ENCODE results near the gene ANKUB1.

Gene ANKUB1

DNA sequence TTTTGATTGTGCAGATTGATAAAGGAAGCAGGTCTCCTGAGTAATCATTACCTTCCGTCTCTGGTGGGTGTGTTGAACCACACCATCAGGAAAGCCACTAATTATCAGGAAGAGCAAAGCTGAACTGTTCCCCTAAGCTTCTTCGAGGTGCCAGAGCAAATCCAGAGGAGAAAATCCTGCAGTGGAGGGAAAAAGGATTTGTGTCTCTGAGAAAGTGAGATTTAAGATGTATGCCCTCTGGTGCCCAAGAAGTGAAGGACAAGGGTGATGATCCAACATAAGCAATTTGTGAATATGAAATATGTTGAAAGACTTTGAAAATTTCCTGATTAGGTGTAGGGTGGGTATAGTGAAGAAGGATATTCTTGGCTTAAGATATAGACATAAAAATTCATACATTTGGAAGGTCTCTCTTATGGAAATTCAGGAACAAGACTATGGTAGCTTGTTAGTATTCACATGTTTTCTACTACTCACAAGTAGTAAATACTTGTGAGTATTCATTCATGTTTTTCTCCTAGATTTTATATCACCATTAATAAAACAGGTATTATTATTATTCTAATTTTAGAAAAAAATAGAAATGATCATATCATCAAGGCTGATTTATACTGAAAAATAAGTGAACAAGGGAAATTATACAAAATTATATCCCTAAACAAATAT, 74.8 kb downstream of the ANKUB1 start:
- no peak overlapping the region for H3K4me3 ChIP-seq (replicated peaks in 1 of 2; ENCODE audit: low read depth in 2 of 2, low read length in 2 of 2)
- peak; percentile 90 to 92 for DNase-seq (ENCODE audit: low read depth in 2 of 2)
- TF ChIP-seq, protein P1, sequence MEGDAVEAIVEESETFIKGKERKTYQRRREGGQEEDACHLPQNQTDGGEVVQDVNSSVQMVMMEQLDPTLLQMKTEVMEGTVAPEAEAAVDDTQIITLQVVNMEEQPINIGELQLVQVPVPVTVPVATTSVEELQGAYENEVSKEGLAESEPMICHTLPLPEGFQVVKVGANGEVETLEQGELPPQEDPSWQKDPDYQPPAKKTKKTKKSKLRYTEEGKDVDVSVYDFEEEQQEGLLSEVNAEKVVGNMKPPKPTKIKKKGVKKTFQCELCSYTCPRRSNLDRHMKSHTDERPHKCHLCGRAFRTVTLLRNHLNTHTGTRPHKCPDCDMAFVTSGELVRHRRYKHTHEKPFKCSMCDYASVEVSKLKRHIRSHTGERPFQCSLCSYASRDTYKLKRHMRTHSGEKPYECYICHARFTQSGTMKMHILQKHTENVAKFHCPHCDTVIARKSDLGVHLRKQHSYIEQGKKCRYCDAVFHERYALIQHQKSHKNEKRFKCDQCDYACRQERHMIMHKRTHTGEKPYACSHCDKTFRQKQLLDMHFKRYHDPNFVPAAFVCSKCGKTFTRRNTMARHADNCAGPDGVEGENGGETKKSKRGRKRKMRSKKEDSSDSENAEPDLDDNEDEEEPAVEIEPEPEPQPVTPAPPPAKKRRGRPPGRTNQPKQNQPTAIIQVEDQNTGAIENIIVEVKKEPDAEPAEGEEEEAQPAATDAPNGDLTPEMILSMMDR (IDR thresholded peaks at IDR 0.05; ENCODE audit: low read depth, low read length): peak; percentile 70

GRCh38 chr3:149716984-149717383, 75.4 kb downstream of the ANKUB1 start:
- no peak for DNase-seq (ENCODE audit: low read depth in 2 of 2)
- no peak overlapping the region for H3K4me3 ChIP-seq (replicated peaks in 1 of 2; ENCODE audit: low read depth in 2 of 2, low read length in 2 of 2)
- TF ChIP-seq, protein P1 (IDR thresholded peaks at IDR 0.05; ENCODE audit: low read depth, low read length): no peak

- no peak overlapping the region for H3K4me3 ChIP-seq (replicated peaks in 1 of 2; ENCODE audit: low read depth in 2 of 2, low read length in 2 of 2)
- TF ChIP-seq, protein P1 (IDR thresholded peaks at IDR 0.05; ENCODE audit: low read depth, low read length): no peak
- DNase-seq (ENCODE audit: low read depth in 2 of 2): no peak
These were observed 77.1 kb downstream of the ANKUB1 start for GRCh38 chr3:149715247-149715646.

DNA sequence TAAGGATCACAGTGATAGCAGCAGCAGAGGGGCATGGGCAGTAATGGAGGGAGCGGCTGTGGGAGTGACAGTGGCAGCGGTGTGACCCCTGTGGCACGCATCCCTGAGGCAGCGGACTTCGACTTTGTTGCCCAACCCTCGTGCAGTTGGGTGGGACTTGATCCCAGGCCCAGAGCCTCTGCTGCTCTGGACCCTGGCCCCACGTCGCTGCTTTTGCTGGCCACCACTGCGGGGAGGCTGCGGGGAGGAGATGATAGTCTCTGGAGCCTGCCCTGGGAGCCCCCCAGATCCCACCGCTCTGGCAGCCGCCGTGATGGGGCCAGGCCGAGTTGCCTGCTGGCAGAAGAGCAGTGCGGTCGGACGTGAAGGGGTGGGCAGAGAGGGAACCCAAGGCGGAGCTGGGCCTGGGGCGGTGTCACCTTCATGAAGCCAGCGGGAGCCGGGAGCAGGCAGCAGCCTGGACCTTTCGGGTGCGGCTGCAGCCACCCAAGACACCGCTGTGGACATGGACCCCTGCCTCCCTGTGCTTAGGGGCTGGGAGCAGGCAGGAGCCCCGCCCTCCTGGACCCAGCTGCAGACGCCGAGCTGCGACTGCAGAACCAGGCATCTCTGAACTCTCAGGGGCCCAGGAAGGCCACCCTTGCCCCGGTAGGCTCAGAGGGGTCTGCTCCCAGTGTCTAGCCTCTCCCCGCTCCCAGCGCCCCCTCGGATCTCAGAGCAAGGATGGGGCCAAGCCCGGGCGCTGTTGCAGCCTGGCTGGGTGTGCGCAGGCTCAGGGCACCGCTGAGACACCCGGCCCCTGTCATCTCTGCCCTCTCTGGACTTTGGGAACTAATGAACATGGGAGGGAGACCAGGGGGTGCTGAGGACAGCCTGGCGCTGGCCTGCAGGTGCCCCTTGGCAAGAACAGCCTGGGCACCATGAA, 78.4 kb downstream of the ANKUB1 start:
- no peak for DNase-seq (ENCODE audit: low read depth in 2 of 2)
- H3K4me3 ChIP-seq (replicated peaks in 1 of 2; ENCODE audit: low read depth in 2 of 2, low read length in 2 of 2): no peak overlapping the region
- TF ChIP-seq, protein P1 (IDR thresholded peaks at IDR 0.05; ENCODE audit: low read depth, low read length): no peak
